GM19468 (cell line): ENCODE results near the gene SRMS.
"Not testable (repeated sequence)": the region's sequence is repeated elsewhere in the genome, so short reads cannot be mapped to it uniquely, and the experiment has no call there.

Experiments
- ATAC-seq: cut with Tn5 transposase; IDR thresholded peaks from one replicate; pipeline ENCODE4 v1.9.1; 2021; ENCODE audit warnings: mild to moderate bottlenecking, moderate library complexity, moderate number of reproducible peaks; ENCODE audit not compliant: unreplicated experiment; ENCODE audit errors: extremely low read depth

The SRMS gene

DNA sequence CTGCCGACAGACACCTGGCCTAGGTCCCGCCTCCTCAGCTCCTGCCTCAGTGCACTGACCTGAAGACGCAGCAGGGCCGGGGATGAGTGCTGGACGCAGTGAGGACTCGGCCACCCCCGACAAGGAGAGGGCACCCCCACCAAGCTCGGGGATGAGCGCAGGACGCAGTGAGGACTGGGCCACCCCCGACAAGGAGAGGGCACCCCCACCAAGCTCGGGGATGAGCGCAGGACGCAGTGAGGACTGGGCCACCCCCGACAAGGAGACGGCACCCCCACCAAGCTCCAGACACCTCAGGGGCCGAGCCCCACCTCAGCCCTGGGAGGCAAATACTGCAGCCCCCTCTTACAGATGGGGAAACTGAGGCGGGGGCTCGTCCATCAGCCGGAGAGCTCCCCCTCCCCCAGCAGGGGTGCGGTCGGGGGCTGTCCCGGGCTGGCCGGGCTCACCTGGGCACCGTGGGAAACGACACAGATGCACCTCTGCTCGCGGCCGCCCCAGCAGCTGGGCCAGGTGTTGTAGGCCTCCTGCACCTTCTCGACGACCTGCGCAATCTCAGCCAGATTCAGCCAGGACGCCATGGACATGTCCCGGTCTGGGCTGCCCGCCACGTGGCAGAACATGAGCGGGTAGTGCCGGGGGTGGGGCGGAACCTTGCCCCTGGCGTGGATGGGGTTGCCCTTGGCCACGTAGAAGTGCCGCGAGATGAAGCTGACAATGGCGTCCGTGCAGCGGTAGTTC lies 19.0 kb upstream of the SRMS start:
- no peak for ATAC-seq

GRCh38 chr20:63565699-63566335 lies 18.3 kb upstream of the SRMS start:
- ATAC-seq: no peak

- no peak for ATAC-seq
Observed at GRCh38 chr20:63565021-63565698, 17.6 kb upstream of the SRMS start.

- no peak for ATAC-seq
Observed at GRCh38 chr20:63564036-63564810, 16.7 kb upstream of the SRMS start.

DNA sequence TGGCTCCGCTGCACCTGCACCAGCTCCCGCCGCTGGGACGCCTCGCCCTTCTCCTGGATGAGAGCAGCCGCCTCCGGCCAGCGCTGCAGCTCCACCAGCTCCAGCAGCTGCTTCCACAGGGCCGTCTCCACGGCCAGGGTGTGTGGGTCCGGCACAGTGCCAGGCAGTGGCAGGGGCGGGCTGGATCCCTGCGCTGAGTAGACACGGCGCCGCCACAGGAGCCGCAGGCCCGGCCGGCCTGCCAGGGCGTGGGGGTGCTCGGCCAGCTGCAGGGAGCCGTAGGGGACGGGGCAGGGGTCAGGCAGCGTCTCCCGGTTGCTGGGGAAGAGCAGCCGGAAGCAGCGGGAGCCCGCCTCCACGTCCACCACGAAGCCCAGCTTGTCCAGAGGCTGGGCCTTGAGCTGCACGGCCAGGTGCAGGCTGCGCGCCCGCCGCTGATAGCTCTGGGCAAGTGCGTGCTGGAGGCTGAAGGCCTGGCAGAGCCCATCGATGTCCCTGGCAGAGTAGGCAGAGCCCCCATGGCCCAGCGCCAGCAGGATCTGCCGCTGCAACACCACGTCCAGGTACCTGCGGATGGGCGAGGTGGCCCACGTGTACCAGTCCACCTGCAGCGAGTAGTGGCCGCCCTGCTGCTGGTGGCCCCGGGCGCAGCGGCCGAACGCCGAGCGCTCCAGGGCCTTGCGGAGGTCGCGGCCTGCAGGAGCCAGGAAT lies 15.8 kb upstream of the SRMS start:
- ATAC-seq: no peak

DNA sequence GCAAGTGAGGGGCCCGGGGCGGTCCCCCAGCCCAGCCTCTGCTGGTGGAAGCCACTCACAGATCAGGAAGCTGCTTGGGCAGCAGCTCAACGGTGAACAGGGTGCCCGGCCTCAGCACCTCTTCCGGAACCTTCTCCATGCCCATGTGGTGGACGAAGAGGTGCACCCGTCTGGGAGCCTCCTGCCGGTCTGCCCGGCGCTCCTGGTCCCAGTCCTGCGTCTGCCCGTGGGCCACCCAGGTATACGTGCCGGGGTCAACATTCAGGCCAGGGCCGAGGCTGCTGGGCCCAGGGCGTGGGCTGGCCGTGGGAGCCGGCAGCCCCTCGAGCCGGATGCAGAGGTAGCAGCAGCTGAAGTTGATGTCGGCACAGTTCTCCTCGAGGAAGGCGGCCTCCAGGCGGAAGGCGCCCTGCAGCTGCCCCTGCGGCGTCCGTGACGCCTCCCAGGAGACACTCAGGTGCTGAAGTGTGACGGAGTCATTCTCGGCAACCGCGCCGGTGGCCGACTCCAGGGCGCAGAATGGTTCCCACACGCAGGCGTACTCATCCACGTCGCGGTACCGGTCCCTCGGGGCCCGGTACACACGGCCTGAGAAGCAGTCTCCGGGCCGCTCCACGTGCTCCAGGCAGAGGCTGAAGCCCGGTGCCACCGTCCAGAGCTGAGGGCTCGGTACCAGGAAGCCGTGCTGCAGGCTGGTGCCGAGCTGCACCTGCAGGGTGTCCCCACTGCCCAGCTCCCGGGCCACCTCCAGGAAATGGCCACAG lies 15.1 kb upstream of the SRMS start:
- no peak for ATAC-seq

- no peak for ATAC-seq
Observed at GRCh38 chr20:63561624-63562396, 14.3 kb upstream of the SRMS start.

DNA sequence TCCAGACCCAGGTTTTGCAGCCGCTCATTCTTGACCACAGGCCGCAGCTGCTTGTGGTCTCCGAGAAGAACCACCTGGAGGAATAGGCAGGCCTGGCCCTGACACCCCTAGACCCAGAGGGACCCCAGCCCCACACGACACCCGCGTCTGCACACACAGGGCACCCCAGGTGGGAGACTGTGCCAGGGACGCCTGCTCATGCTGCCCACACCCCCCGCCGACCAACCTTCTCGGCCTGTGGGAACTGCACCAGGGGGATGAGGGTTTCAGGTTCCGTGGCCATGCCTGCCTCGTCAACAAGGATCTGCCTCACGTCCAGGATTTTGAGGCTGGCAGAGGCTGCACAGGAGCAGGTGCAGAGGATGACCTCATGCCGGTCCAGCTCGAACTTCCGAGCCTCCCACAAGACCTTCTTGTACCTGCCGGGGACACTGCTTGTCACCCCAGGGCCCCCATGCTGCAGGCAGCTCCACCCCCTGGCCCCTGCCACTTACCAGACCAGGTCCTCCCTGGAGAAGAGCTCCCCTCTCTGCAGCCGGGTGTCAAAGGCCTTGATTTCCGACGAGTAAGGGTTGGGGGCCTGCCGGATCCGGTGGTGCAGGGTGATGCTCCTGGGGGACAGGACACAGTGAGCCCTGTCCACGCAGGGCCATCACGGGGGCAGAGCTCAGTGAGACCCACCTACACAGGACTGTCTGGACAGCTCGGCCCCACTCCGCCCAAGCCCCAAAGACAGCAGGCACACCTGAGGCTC lies 13.5 kb upstream of the SRMS start:
- no peak for ATAC-seq

GRCh38 chr20:63560333-63560805 lies 12.8 kb upstream of the SRMS start:
- no peak for ATAC-seq

DNA sequence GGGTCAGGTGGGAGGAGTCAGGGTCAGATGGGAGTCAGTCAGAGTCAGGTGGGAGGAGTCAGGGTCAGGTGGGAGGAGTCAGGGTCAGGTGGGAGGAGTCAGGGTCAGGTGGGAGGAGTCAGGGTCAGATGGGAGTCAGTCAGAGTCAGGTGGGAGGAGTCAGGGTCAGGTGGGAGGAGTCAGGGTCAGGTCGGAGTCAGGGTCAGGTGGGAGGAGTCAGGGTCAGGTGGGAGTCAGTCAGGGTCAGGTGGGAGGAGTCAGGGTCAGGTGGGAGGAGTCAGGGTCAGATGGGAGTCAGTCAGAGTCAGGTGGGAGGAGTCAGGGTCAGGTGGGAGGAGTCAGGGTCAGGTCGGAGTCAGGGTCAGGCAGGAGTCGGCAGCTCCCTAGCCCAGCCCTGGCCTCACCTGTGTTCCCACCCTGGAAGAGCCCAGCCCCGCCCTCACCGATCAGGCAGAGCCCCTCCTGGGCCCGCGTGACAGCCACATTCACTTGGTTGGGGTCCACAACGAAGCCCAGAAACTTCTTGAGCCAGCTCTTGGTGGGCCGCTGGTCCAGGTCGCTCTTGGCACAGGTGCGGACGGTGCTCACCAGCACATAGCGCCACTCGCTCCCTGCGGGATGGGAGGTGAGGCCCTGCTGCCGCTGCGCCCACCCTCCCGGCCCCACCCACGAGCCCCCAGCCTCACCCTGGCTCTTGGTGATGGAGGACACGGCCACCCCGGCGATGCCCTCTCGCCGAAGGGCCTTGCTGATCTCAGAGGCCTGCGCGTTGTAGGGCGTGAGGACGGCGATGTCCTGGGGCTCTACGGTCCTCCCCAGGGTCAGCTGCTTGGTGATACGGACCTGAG lies 12.2 kb upstream of the SRMS start:
- ATAC-seq: not testable (repeated sequence)

GRCh38 chr20:63558804-63559484 lies 11.4 kb upstream of the SRMS start:
- ATAC-seq: no peak

DNA sequence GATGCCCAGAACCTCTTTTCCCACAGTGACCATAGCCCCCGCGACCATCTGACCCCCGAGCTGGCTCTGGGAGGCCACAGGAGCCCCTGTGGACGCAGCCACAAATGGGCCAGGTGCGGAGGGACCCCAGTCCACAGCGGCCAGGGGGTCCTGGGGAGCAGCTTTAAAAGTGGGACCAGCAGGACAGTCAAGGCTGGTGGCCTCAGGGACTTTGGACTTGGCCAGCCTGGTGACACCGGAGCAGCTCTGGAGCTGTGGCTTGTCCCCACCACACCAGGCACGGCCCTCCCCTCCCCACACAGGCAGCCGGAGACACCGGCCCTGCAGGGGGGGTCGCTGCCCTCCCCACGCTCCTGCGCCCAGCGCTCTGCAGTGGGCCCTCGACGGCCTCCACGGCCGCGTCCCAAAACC lies 9.9 kb upstream of the SRMS start:
- ATAC-seq: no peak

- ATAC-seq: no peak
Observed at GRCh38 chr20:63556873-63557478, 9.4 kb upstream of the SRMS start.

GRCh38 chr20:63555661-63556381 lies 8.3 kb upstream of the SRMS start:
- no peak for ATAC-seq
